Chondrocyte (in vitro differentiated cells): ENCODE results near the gene AFG1L. TPM values are rescaled to one million over a fixed set of nuclear protein-coding genes. Genes with fewer than 3 reads are reported as not detected.
"Not testable (repeated sequence)": the region's sequence is repeated elsewhere in the genome, so short reads cannot be mapped to it uniquely, and the experiment has no call there.

Source experiments
- DNase-seq: peaks from one replicate; pipeline ENCODE4 v3.0.0; 2021; ENCODE audit warnings: mixed read lengths, low spot score
- H3K27ac Mint-ChIP-seq: one replicate; pipeline ENCODE4 v1.8.0; 2021; ENCODE audit warnings: mild to moderate bottlenecking, moderate library complexity, mixed read lengths; ENCODE audit not compliant: unreplicated experiment
- H3K27me3 Mint-ChIP-seq: 2 replicates; pipeline ENCODE4 v1.8.0; 2021; ENCODE audit warnings: low read depth, mixed read lengths
- H3K36me3 Mint-ChIP-seq: 2 replicates; pipeline ENCODE4 v1.8.0; 2021; ENCODE audit warnings: low read depth, mixed read lengths
- H3K4me1 Mint-ChIP-seq: 2 replicates; pipeline ENCODE4 v1.8.0; 2021; ENCODE audit warnings: low read depth, mild to moderate bottlenecking, mixed read lengths
- H3K4me3 Mint-ChIP-seq: one replicate; pipeline ENCODE4 v1.8.0; 2021; ENCODE audit warnings: mild to moderate bottlenecking, moderate library complexity, mixed read lengths; ENCODE audit not compliant: unreplicated experiment
- H3K9me3 Mint-ChIP-seq: 2 replicates; pipeline ENCODE4 v1.8.0; 2021; ENCODE audit warnings: low read depth, mixed read lengths
- CTCF ChIP-seq: fragments of 200-600 bp; sonication (generic); IDR thresholded peaks from 2 replicates; pipeline ENCODE4 v1.5.0; 2021; ENCODE audit warnings: antibody characterized with exemption, mild to moderate bottlenecking, moderate library complexity
- total RNA-seq: library from RNA; stranded (reverse); gene quantifications from 3 replicates; pipeline ENCODE4 v1.2.1, GENCODE V29; 2021

Gene AFG1L
- total RNA-seq, 1 donor from 2014 or later = 5.9 TPM

DNA sequence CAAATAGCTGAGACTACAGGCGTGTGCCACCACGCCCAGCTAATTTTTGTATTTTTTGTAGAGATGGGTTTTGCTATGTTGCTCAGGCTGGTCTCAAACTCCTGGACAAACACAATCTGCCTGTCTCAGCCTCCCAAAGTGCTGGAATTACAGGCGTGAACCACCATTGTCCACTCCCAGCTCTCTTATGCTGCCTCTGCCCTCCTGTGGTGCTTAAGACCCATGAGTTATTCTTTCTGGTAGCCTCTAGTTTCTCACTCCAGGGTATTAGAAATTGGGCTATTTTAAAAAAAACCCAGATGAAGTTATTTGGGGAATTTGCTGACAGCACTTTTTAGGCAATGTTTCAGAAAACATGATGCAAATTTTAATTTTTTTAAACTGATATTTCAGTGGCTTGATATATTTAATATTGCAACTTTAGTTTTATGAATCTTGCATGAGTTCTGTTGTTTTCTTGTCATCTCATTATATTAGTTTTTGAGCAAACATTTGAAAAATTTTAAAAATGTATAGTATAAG is 151.8 kb downstream of the AFG1L start:
- Mint-ChIP-seq H3K27ac (no peak overlapping the region), H3K27me3 (no peaks in the 10 kb centered on the region), H3K4me3 (no peak overlapping the region), H3K9me3 (no peaks in the 10 kb centered on the region), H3K36me3 (no peaks in the 10 kb centered on the region), H3K4me1 (peaks cover 16% of the 10 kb centered on the region)
- peak; percentile 37 for TF ChIP-seq CTCF
- DNase-seq = no peak

GRCh38 chr6:108448481-108448880 is 153.6 kb downstream of the AFG1L start:
- no peak for TF ChIP-seq CTCF
- Mint-ChIP-seq H3K27me3 (no peaks in the 10 kb centered on the region), H3K36me3 (no peaks in the 10 kb centered on the region), H3K9me3 (no peaks in the 10 kb centered on the region), H3K4me3 (no peak overlapping the region), H3K4me1 (peaks cover 21% of the 10 kb centered on the region), H3K27ac (no peak overlapping the region)
- no peak for DNase-seq

DNA sequence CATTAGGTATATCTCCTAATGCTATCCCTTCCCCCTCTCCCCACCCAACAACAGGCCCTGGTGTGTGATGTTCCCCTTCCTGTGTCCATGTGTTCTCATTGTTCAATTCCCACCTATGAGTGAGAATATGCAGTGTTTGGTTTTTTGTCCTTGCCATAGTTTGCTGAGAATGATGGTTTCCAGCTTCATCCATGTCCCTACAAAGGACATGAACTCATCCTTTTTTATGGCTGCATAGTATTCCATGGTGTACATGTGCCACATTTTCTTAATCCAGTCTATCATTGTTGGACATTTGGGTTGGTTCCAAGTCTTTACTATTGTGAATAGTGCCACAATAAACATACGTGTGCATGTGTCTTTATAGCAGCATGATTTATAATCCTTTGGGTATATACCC is 154.9 kb downstream of the AFG1L start:
- H3K36me3 Mint-ChIP-seq, DNase-seq, H3K27me3 Mint-ChIP-seq, H3K9me3 Mint-ChIP-seq, H3K27ac Mint-ChIP-seq, H3K4me3 Mint-ChIP-seq: not testable (repeated sequence)
- H3K4me1 Mint-ChIP-seq = peaks cover 34% of the 10 kb centered on the region

DNA sequence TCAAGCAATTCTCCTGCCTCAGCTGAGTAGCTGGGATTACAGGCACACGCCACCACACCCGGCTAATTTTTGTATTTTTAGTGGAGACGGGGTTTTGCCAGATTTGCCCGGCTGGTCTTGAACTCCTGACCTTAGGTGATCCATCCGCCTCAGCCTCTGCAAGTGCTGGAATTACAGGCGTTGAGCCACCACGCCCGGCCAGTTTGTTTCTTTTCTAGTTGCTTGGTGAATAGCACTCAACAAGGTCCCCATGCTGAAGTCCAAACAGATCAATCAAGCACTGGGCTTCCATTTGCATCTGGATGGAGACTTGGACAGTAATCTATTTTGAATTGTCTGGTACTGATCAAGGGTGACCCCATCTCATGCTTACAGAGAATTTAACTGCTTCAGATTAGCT is 157.0 kb downstream of the AFG1L start:
- H3K4me1 Mint-ChIP-seq = peaks cover 44% of the 10 kb centered on the region
- no peak for TF ChIP-seq CTCF
- H3K9me3 Mint-ChIP-seq = no peaks in the 10 kb centered on the region
- no peaks in the 10 kb centered on the region for H3K27me3 Mint-ChIP-seq
- no peak overlapping the region for H3K4me3 Mint-ChIP-seq
- no peak for DNase-seq
- no peaks in the 10 kb centered on the region for H3K36me3 Mint-ChIP-seq
- no peak overlapping the region for H3K27ac Mint-ChIP-seq

GRCh38 chr6:108452711-108453195 is 157.9 kb downstream of the AFG1L start:
- no peaks in the 10 kb centered on the region for H3K36me3 Mint-ChIP-seq
- DNase-seq = no peak
- H3K27me3 Mint-ChIP-seq = no peaks in the 10 kb centered on the region
- TF ChIP-seq CTCF = no peak
- no peaks in the 10 kb centered on the region for H3K9me3 Mint-ChIP-seq
- H3K4me1 Mint-ChIP-seq = peaks cover 39% of the 10 kb centered on the region
- no peak overlapping the region for H3K4me3 Mint-ChIP-seq
- peak overlapping the region; percentile 86 for H3K27ac Mint-ChIP-seq

- peak overlapping the region; percentile 86 for H3K27ac Mint-ChIP-seq
- H3K9me3 Mint-ChIP-seq = peaks cover 4% of the 10 kb centered on the region
- H3K4me1 Mint-ChIP-seq = peaks cover 39% of the 10 kb centered on the region
- H3K27me3 Mint-ChIP-seq = no peaks in the 10 kb centered on the region
- DNase-seq = no peak
- TF ChIP-seq CTCF = no peak
- peak overlapping the region; percentile 8 for H3K4me3 Mint-ChIP-seq
- peaks cover 2% of the 10 kb centered on the region for H3K36me3 Mint-ChIP-seq
Measured at GRCh38 chr6:108453601-108454185, 158.8 kb downstream of the AFG1L start.
